HepG2 (cell line): ENCODE measurements around the gene PIANP. TPM values are rescaled to one million over a fixed set of nuclear protein-coding genes. Genes with fewer than 3 reads are reported as not detected.

Source experiments
- BORCS8-MEF2B ChIP-seq: sonication (generic); formaldehyde crosslinking; IDR thresholded peaks from 2 replicates; pipeline ENCODE4 v1.8.0; 2022; ENCODE audit warnings: mild to moderate bottlenecking, missing genetic modification reagents
- CCDC6 ChIP-seq: sonication (generic); formaldehyde crosslinking; IDR thresholded peaks from 2 replicates; pipeline ENCODE4 v1.8.1; 2022; ENCODE audit warnings: mild to moderate bottlenecking, missing genetic modification reagents, moderate library complexity
- EHMT2 ChIP-seq: fragments of 200-600 bp; sonication (generic); IDR thresholded peaks from 2 replicates; pipeline ENCODE4 v1.7.0; 2017; ENCODE audit warnings: antibody characterized with exemption, low read depth, low read length, borderline replicate concordance
- ERF ChIP-seq: IDR thresholded peaks from 2 replicates; pipeline ENCODE4 v1.6.1; 2018; ENCODE audit warnings: missing biosample characterization, missing genetic modification reagents
- FOXM1 ChIP-seq: sonication (generic); formaldehyde crosslinking; IDR thresholded peaks from 2 replicates; pipeline ENCODE4 v1.5.0; 2020; ENCODE audit warnings: missing genetic modification reagents
- MAFF ChIP-seq: IDR thresholded peaks from 2 replicates; pipeline ENCODE4 v1.6.1; 2011; ENCODE audit warnings: low read depth, low read length, improper control_type of control experiment
- TBP ChIP-seq: sonication (generic); formaldehyde crosslinking; IDR thresholded peaks from 2 replicates; pipeline ENCODE4 v1.5.0; 2020; ENCODE audit warnings: missing genetic modification reagents
- TCF12 ChIP-seq, 2 experiments: fragments of 450-650 bp in 1 of 2; sonication (generic) in 1 of 2; formaldehyde crosslinking in 1 of 2; IDR thresholded peaks; 2 replicates each; pipeline versions ENCODE4 v1.6.1 to v1.8.0; 2017 to 2022; ENCODE audit warnings: antibody characterized with exemption in 1 of 2, mild to moderate bottlenecking in 1 of 2, missing genetic modification reagents in 1 of 2, moderate library complexity in 1 of 2
- ZNF232 ChIP-seq: sonication (generic); formaldehyde crosslinking; IDR thresholded peaks from 2 replicates; pipeline ENCODE4 v1.4.0; 2020; ENCODE audit warnings: missing genetic modification reagents, borderline replicate concordance
- ZNF33A ChIP-seq: sonication (generic); formaldehyde crosslinking; IDR thresholded peaks from 2 replicates; pipeline ENCODE4 v1.5.1; 2020; ENCODE audit warnings: missing genetic modification reagents, mild to moderate bottlenecking, moderate library complexity, borderline replicate concordance
- ZNF543 ChIP-seq: sonication (generic); formaldehyde crosslinking; IDR thresholded peaks from 2 replicates; pipeline ENCODE4 v1.4.0; 2020; ENCODE audit warnings: mild to moderate bottlenecking, missing genetic modification reagents
- ZNF782 ChIP-seq: sonication (generic); formaldehyde crosslinking; IDR thresholded peaks from 2 replicates; pipeline ENCODE4 v1.4.0; 2020; ENCODE audit warnings: missing genetic modification reagents, mild to moderate bottlenecking, borderline replicate concordance
- ZSCAN30 ChIP-seq: sonication (generic); formaldehyde crosslinking; IDR thresholded peaks from 2 replicates; pipeline ENCODE4 v1.5.0; 2020; ENCODE audit warnings: mild to moderate bottlenecking, missing genetic modification reagents
- ZZZ3 ChIP-seq: sonication (generic); formaldehyde crosslinking; IDR thresholded peaks from 2 replicates; pipeline ENCODE4 v1.4.0; 2020; ENCODE audit warnings: missing genetic modification reagents, mild to moderate bottlenecking, borderline replicate concordance
- polyA plus RNA-seq, 8 experiments: library from polyadenylated mRNA; depleted of rRNA in 3 of 8; stranded (reverse) in 7 of 8; unstranded in 1 of 8; fragments of >200 nt; fragmentation: Illumina TruSeq in 4 of 8; extraction: Trizol in 4 of 8; gene quantifications; 2 replicates each; pipeline versions ENCODE4 v1.2.1 to v1.2.3, GENCODE V29; 2011 to 2016; ENCODE audit warnings: low read depth in 4 of 8, missing spikeins in 1 of 8, mixed read lengths in 1 of 8; ENCODE audit not compliant: insufficient read depth in 1 of 8
- total RNA-seq, 5 experiments: library from RNA; depleted of rRNA; stranded (reverse); fragments of >200 nt; fragmentation: Illumina TruSeq; extraction: Trizol; gene quantifications; 2 replicates each; pipeline ENCODE4 v1.2.3, GENCODE V29; 2016; ENCODE audit warnings: low read depth in 1 of 5
- TF ChIP-seq, protein P1 (sequence below), 2 experiments: fragments of 450-650 bp in 1 of 2; sonication (generic) in 1 of 2; formaldehyde crosslinking in 1 of 2; IDR thresholded peaks; 2 replicates each; pipeline versions ENCODE4 v1.6.1 to v1.8.0; 2016 to 2022; ENCODE audit warnings: antibody characterized with exemption in 1 of 2, mild to moderate bottlenecking in 1 of 2, missing genetic modification reagents in 1 of 2
- TF ChIP-seq, protein P2 (sequence below): IDR thresholded peaks from 2 replicates; pipeline ENCODE4 v1.6.1; 2016; ENCODE audit warnings: control low read depth
- TF ChIP-seq, protein P3 (sequence below): IDR thresholded peaks from 2 replicates; pipeline ENCODE4 v1.6.1; 2018; ENCODE audit warnings: missing genetic modification reagents, mild to moderate bottlenecking, missing compliant biosample characterization

The PIANP gene
- total and polyA plus RNA-seq, 2 of the 13 experiments (the other 11 are each of a cell fraction or from before 2014, with no cell fraction given): not detected

DNA sequence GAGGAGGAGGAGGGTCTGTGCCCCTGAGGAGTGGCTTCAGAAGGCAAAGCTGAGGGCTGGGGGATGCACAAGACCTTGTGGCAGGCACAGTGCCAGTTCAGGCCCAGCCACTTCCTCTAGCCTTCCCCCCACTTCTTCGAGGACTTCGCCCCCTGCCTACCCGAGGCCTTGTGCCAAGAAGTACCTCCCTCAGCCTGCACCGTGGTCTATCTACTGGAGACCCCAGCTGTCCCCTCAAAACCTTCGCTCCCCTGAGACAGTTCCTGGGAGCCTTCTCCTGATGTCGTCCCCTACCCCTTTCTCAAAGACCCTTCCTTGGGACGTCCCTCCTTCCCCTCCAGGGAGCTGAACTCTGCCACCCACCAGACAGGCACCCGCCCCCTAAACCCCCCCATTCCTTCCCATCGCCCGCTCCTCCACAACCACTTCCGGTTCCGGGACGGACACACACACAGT, 12.0 kb downstream of the PIANP start (continued):
- TF ChIP-seq, protein P1, sequence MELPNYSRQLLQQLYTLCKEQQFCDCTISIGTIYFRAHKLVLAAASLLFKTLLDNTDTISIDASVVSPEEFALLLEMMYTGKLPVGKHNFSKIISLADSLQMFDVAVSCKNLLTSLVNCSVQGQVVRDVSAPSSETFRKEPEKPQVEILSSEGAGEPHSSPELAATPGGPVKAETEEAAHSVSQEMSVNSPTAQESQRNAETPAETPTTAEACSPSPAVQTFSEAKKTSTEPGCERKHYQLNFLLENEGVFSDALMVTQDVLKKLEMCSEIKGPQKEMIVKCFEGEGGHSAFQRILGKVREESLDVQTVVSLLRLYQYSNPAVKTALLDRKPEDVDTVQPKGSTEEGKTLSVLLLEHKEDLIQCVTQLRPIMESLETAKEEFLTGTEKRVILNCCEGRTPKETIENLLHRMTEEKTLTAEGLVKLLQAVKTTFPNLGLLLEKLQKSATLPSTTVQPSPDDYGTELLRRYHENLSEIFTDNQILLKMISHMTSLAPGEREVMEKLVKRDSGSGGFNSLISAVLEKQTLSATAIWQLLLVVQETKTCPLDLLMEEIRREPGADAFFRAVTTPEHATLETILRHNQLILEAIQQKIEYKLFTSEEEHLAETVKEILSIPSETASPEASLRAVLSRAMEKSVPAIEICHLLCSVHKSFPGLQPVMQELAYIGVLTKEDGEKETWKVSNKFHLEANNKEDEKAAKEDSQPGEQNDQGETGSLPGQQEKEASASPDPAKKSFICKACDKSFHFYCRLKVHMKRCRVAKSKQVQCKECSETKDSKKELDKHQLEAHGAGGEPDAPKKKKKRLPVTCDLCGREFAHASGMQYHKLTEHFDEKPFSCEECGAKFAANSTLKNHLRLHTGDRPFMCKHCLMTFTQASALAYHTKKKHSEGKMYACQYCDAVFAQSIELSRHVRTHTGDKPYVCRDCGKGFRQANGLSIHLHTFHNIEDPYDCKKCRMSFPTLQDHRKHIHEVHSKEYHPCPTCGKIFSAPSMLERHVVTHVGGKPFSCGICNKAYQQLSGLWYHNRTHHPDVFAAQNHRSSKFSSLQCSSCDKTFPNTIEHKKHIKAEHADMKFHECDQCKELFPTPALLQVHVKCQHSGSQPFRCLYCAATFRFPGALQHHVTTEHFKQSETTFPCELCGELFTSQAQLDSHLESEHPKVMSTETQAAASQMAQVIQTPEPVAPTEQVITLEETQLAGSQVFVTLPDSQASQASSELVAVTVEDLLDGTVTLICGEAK (IDR thresholded peaks at IDR 0.05): peak; percentile 50
- TF ChIP-seq, protein P1 (CRISPR knock-in tag; IDR thresholded peaks at IDR 0.05): no peak
- TF ChIP-seq ZNF782 (CRISPR knock-in tag) (no peak), EHMT2 (no peak), FOXM1 (CRISPR knock-in tag) (no peak), TBP (CRISPR knock-in tag) (no peak), TCF12 (IDR thresholded peaks at IDR 0.05) (no peak), TCF12 (CRISPR knock-in tag; IDR thresholded peaks at IDR 0.05) (0 out of 2 replicates have a peak, but pooled peaks have one; percentile 13), ZZZ3 (CRISPR knock-in tag) (no peak), ZNF33A (CRISPR knock-in tag) (no peak), MAFF (no peak), CCDC6 (CRISPR knock-in tag) (no peak), ZNF232 (CRISPR knock-in tag) (0 out of 2 replicates have a peak, but pooled peaks have one; percentile 21), ERF (CRISPR knock-in tag) (no peak), ZSCAN30 (no peak), ZNF543 (CRISPR knock-in tag) (no peak), BORCS8-MEF2B (CRISPR knock-in tag) (0 out of 2 replicates have a peak, but pooled peaks have one; percentile 12)
- TF ChIP-seq, protein P2, sequence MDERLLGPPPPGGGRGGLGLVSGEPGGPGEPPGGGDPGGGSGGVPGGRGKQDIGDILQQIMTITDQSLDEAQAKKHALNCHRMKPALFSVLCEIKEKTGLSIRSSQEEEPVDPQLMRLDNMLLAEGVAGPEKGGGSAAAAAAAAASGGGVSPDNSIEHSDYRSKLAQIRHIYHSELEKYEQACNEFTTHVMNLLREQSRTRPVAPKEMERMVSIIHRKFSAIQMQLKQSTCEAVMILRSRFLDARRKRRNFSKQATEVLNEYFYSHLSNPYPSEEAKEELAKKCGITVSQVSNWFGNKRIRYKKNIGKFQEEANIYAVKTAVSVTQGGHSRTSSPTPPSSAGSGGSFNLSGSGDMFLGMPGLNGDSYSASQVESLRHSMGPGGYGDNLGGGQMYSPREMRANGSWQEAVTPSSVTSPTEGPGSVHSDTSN (CRISPR knock-in tag): no peak
- TF ChIP-seq, protein P3, sequence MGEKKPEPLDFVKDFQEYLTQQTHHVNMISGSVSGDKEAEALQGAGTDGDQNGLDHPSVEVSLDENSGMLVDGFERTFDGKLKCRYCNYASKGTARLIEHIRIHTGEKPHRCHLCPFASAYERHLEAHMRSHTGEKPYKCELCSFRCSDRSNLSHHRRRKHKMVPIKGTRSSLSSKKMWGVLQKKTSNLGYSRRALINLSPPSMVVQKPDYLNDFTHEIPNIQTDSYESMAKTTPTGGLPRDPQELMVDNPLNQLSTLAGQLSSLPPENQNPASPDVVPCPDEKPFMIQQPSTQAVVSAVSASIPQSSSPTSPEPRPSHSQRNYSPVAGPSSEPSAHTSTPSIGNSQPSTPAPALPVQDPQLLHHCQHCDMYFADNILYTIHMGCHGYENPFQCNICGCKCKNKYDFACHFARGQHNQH (CRISPR knock-in tag): no peak
